GM21737 (cell line): ENCODE results near the gene SIVA1.

Experiments
- ATAC-seq: cut with Tn5 transposase; IDR thresholded peaks from one replicate; pipeline ENCODE4 v1.9.1; 2021; ENCODE audit warnings: mild to moderate bottlenecking, moderate library complexity; ENCODE audit not compliant: unreplicated experiment

Gene SIVA1

DNA sequence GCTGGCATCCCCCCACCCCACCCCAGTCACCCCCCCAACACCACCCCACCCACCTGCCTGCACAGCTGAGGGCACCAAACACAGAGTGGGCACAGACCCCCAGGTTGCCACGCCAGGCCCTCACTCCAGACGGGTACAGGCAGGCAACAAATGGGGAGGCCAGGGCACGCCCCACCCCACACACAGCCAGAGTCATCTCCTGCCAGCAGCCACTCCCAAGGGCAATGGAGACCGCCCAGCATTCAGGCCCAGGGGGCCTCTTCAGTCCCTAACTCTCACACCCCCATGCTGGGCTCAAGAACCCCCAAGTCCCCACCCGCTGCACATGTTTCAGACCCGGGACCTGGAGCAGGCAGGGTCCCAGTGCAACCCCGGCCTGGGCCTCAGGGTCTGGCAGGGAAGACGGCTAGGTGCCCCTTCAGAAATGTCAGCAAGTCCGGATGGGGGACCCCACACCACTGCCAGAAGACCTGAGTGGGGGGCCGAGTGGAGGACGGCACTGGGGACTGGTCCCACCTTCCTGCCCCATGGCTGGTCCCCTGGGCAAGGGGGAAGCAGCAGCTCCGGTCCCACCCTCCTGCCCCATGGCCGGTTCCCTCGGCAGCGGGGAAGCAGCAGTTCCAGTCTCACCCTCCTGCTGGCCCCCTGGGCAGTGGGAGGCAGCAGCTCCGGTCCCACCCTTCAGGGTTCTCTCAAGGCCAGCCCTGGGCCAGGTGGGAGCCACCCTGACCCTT is 30.7 kb downstream of the SIVA1 start:
- ATAC-seq, result no peak

DNA sequence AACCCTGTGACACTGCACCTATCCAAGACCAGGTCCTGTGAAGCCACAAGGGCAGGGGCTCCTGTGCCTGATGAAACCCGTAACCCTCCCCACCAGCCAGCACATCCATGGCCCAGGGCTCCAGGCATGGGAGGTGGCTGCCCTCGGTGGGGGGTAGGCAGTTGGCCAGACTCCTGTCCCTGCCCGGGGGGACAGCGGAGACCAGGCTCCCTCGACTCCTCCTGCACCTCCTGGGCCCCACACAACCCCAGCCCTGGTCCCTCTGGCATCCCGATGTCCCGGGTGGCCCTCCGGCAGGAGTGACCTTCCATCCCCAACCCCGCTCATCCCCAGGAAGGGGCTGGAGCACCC is 31.2 kb downstream of the SIVA1 start:
- ATAC-seq, result no peak

DNA sequence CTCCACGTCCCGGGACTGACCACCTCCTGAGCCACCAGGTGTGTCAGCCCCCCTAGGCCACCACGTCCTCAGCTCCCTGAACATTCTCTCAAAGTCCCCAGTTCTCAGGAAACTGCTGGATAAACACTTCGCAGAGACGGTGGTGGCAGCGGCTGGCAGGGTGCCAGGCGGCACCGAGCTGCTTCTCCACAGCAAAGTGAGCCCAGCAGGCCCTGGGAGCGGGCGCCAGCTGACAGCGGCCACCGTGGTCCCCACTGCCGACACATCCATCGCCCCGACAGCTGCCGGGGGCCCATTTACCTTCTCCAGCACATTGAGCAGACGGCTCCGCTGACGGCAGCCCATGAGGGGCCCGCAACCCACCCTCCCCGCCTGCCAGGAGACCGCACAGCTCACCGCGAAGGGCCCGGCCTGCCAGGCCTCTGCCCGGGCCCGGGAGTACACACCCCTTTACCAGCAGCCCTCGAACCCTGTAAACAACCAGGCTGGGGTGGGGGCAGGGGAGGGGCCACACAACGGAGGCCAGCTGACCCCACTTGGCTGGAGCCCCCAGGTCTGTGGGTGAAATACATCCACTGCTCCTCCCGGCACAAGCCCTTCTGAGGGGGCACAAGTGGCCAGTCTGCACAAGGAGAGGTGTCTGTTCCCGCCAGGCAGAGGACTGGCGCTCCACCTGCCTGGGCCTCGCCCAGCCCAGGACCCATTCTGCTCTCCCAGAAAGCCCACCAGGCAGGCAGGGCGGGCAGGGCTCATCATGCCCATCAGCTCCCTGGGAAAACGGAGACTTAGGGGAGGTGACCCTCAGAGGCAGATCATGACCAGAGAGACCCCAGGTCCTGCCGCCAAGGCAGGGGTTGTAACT is 32.1 kb downstream of the SIVA1 start:
- no peak for ATAC-seq

DNA sequence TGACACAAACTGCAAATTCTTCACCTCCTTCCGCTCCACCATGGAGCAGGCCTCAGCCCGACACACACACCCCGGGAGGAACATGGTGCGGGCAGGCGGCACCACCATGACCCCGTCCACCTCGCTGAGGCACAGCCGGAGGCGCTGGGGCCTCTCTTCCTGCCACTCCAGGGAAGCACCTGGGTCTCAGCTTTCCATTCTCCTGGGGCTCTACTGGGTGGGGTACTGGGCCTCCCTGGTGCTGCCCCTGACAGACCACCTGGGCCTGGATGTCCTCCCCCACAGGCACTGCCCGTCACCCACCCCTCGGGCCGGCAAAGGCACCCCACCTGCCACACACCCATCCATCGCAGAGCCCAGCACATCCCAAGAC is 32.7 kb downstream of the SIVA1 start:
- no peak for ATAC-seq

DNA sequence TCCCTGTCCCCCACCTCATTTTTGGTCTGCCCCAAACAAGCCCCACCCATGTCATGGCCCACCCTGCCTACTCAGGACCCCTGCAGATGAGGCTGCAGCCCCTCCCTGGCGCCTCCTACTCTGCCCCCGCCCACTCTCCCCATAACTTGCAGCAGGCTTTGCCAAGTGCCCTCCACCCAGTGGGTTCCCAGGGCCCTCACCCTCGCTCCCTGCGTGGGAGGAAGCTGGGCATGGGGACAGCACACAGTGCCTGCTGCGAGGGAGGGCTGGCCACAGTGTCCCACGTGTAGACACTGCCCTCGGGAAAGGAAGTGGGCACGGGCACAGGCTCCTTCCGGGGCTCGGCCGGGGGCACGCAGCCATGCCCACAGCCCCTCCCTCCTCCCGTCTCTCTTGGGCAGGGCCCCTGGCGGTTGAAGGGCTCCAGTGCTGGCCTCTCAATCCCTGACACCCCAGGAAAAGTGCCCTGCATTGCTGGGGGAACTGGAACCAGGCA is 33.2 kb downstream of the SIVA1 start:
- no peak for ATAC-seq

DNA sequence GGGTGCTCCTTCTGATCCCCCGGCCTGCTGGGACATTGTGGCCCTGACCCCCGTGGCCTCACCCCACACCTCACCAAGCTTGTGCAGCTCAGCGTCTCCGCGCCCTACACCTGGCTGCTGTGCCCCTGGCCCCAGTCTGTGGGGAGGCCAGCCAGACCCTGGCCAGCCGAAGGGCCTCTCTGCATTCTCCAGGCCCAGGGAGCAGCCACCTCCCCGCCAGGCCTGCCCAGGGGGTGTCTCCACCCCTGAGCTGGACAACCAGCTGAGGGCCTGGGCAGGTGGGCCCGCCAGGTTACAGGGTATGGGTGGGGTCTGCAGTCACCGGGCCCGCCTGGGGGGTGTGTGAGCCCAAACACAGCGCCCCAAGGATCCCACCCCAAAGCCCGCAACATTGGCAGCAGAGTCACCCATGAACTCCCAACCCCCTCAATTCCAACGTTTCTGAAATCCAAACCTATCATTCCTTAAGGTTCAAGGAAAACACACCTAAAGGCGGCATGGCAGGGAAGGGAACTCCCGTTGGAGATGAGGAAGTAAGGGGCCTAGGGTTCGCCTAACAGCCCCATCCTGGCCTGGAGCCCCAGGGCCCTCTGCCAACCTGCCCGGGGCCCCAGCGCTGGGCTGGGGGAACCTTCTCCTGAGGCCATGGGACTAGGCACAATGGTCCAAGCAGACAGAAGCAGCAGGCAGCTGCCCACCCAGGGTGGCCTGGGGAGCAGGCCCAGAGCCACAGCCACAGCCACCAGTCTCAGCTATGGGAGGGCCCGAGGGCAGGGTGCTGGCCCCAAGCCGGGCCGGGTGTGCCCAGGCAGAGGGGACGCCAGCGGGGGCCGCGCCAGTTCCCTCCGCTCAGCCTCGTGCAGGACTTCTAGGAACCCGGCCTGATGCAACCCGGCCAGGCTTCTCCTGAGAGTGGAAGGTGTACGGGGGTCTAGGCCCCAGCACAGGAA is 34.1 kb downstream of the SIVA1 start:
- ATAC-seq, result no peak

DNA sequence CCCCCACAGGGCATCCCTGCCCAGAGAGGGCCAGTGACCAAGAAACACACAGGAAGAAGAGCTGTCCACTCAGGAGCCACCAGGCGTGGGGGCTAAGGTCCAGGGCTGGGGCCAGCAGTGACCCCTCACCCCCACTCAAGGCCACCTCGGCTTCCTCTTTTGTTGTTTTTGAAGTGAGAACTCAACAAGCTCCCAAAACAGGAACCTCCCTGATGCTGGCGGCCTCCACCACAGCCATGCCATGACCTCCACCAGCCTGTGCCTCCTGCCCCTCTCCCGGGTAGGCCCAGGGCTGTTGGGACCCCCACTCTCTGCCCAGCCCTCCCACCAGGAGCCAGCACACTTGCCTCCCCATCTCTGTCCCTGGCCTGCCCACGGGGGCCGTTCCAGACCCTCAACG is 34.8 kb downstream of the SIVA1 start:
- no peak for ATAC-seq

DNA sequence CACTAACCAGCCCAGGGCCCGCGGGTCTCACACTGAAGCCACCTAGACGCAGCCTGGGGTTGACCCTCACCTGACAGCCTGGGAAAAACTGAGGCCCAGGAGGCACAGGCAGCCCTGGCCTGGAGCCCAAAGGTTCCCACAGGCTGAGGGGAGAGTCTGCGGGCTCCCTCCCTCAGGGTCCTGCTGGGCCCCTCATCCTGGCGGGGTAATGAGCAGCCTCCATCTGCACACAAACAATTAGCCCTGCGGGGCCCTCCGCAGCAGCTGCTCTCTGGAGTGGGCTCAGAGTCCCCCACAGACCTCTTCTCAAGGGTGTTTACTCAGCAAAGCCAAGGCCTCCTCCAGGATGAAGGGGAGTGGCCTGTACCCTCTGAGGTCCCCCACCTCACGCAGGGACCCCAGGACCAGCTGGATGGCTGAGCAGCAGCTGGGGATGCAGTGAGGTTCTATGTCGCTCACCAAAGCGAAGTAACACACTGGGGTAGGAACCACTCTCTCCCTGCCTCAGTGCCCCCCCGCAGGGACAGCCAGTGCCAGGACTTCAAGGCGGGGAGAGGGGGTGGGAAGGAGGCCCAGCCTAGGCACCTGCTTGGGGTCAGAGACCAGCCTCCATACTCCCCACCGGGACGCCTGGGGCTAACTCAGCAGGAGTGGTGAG is 35.3 kb downstream of the SIVA1 start:
- no peak for ATAC-seq

DNA sequence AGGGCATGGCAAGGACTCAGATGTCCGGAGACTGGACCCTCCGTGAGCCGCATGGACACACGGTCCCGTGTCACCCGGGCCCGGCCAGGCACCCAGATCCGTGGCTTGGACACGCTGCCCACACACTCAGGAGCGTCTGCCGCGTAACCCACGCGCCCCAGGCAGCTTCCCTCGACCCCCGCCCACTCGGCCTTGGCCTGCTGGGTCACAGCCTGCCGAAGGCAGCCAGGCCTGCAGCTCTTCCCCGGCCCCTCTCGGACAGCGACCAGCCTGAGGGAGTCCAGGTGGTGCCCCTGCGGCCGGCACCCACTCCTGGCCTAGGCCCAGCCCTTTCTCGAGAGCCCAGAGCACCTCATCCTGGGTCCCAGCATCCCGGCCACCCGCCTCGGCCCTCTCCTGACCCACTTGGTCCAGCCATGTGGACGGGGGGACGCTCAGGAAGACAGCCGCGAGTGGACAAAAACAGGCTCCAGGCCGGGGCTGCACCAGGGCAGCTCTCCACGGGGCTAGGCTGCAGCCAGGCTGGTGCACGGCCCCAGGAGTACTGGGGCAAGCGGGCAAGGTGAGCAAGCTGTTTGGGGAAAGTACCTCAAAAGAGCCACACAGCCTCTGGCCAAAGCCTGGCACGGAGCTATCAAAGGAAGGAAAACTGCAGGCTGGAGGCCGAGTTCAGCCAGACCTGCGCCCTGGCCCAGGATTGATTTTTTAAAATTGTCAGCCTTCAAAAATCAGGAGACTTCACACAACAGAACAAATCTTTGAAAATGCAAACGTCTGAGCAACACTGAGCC is 36.1 kb downstream of the SIVA1 start:
- ATAC-seq, result no peak

DNA sequence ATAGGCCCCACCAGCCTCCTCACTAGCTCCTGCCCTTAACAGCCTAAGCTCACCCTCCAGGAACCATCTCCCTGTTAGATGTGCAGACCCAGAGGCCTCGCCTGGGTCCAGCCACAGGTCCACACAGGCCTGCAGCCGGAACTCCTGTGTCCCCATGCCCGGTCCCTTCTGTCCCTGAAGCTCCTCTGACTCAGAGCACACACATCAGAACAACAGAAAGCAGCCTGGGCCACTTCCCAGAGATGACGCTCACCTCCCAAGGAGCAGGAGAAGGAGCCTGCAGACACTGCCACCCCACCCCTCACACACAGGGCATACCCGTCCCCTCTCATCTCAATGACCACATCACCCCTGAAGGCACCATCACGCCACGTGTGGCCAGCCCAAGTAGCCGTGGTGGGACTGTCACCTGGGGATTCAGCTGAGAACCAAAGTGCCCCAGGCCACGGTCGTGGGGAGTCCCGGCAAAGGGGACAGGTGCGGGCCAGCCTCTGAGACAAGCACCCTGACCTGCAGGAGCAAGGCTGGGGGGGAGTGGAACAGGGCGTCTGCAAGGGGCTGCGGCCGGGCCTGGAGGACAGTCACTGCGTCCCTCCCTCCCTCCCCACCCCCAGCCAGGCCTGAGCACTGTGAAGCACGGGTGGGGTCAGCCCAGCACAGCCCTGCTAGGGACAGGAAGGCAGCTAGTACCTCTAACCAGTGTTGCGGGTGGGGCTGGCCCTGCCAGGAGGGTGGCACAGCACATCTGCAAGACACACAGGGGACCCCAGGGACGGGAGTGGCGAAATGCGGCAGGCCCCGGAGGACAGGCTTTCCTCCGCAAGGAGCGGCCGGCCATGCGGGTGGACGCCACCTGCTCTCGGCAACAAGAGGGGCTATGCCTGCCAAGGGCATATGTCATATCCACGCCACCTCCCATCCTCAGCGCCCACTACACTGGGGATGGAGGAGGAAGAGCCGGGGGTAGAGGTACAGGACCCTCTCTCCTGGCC is 37.1 kb downstream of the SIVA1 start:
- no peak for ATAC-seq

DNA sequence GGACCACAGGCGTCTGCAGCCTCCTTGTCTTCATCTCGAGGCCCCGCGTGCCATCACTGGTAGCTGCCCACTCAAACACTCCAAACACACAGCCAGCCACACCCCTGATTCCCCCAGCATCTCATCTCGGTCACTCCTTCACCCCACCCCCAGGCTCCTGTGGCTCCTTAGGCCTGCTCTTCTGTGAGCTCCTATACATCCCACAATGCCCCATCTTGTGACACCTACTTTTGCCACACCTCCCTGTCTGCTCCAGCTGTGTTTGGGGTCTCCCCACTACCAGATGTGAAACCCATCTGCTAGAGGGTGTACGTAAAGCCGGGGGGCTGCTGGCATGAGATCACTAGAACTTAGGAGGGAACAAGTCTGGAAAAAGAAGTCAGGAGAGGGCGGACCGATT is 38.5 kb downstream of the SIVA1 start:
- ATAC-seq, result no peak

DNA sequence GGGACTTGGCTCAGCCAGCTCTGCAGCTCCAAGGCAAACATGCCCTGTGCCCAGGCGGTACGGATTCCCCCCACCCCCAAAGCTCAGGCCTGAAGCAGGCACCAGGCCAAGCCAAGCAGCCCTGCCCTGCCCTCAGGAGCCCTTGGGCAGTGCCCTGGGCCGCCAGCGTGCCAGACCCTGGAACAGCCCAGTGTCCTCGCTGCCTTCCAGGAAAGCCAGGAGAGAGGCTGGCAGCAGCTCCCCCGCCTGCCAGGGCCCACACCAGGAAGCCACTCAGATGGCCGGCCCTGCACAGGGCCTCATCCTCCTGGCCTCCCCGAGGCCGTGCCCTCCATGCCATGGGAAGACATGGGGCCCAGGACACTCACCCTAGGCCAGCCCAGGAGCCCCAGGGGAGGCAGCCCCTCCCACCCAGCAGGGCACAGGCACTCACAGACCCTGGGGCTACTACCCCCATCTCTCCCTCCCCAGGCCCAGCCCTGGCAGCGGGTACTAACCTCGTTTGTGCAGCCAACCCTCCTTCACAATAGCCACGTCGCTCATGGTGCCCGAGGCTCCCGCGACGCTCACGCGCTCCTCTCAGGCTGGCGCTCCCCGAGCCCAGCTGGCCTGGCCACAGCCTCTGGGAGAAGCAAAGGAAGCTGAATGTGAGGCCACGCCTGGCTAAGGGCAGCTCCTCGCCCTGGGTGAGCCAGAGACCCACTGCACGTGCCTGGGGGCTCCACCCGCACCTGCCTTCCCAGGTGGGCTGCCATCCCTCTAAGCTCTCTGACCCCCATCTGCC is 39.3 kb downstream of the SIVA1 start:
- no peak for ATAC-seq

DNA sequence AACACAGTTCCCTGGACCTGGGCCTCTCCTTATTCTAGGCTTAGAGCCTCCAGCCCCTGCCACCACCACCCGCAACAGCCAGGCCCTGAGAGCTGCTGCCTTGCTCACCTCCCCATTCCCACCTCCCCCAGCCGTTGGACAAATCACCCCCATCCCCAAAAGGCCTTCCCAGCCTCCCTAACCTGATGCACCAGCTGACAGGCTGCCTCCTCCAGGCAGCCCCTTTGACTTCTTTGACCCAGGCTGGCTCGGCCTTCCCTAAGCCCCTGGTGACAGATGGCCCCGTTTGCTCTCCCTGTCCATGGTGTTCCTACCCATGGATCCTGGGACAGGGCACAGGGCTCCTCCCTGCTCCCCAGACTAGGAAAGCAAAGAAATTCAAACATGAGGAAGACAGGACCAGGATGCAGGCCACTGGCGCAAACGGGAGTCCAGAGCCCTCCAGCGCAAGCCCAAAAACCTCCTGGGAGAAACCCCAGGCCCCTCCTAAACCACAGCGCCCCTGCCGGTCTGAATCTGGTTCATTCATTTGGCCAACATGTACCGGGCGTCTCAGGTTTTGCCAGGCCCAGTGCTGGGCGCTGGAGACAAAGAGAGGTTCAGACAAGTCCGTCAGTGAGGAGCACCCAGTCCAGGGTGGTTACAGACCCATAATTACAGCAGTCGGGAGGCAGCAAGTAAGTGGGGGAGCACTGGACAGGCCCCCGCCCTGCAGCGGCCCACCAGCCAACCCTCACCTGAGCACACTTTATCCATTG is 40.2 kb downstream of the SIVA1 start:
- no peak for ATAC-seq

DNA sequence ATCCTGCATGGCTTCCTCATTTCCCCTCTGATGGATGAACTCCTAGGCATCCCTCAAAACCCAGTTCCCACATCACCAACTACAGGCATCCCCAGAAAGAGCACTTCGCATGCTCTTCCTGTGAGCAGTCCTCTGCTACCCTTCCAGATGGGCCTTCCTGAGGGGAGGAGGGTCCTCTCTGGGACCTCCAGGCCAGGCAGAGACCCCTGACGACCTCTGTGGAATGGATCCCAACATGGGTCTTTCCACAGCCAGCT is 40.7 kb downstream of the SIVA1 start:
- no peak for ATAC-seq

DNA sequence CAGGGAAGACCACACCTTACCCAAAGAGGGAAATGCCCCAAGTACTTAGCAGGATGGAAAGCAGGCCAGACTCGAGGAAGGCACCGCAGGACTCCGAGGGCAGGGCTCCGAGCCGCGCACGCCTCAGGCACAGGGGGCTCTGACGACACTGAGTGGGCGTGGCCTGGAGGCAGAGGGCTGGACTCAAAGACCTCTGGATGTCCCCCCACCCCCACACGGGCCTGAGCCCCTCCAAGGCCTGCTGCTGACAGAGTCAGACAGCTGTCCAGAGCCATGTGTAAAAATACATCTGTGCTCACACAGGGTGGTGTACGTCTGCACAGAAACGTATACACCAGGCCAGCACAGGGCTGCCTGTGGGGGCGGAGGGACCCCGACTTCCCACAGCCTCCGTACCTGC is 41.2 kb downstream of the SIVA1 start:
- no peak for ATAC-seq

DNA sequence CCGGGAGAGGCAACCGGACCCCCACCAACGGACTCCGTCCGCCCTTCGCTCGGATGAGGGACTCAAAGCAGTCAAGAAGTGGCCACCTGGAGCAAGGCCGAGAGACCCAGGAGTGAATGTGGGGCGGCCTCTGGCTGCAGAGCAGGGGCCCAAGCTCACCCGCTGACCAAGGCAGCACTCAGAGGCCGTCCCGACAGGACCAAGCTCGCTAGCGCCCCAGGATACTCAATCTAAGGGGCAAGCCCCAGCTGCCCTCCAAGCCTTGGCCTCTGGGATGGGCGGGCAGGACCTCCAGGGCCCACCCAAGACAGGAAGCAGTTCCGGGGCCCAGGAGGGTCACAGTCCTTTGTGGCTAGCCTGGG is 41.7 kb downstream of the SIVA1 start:
- ATAC-seq, result no peak

DNA sequence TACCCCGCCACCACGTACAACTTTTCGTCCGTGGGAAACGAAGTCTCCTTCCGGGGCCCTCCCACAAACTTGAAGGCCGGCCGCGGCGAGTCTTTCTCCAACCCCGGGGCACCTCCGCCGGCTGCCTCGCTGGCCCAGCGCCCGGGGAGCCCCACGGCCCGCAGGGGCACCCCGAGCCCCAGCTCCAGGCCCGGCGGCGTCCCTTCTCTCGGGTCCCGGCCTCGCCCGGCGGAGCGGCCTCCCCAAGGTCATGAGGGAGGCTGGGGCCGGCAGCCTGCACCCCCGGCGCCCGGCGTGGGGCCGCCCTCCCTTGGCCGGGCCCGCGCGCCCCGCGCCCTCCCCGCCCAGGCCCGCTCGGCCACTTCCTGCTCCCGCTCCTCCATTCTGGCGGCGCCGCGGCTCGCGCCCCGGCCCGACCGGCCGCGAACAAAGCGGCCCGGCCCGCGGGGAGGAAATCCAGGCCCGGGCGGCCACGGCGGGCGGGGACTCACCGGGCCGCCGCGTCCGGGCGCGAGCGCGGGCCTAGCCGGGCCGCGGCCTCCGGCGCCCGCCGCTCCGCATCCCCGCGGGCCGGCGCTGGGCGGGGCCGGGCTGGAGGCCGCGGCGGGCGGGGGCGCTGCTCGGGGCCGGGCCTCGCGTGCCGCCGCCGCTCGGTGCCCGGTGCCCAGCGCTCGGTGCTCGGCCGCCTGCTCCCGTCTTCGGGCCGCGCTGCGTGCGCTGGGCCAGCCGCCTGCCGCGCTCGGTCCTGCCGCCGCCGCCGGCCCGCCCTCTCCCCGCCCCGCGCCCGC is 42.2 kb downstream of the SIVA1 start, which contains the start of gene AKT1:
TSS of gene AKT1 (minus strand) at position 756 of the 788 bp plus-strand sequence. CDS start 3,105 bp downstream, outside the sequence.
- peak; percentile 31 for ATAC-seq
